Measurements from ENCODE around the gene THADA.

The THADA gene

GRCh38 chr2:43490252-43490786 lies 105.5 kb downstream of the THADA start:
- Histone ChIP-seq H3K9ac (ENCODE audit: low read length) (no peak overlapping the region), H3K4me3 (ENCODE audit: low read length) (no peak overlapping the region), H3K4me1 (ENCODE audit: control insufficient read depth, insufficient read depth, low read length) (peaks cover 31% of the 10 kb centered on the region), H3K9me3 (ENCODE audit: control insufficient read depth, low read length) (no peaks in the 10 kb centered on the region), H3K36me3 (ENCODE audit: control insufficient read depth, insufficient read depth, low read length, severe bottlenecking) (no peaks in the 10 kb centered on the region), H3K27me3 (replicated peaks; ENCODE audit: control insufficient read depth, insufficient read depth, low read length) (no peaks in the 10 kb centered on the region)
- DNase-seq (ENCODE audit: low read depth): no peak

DNA sequence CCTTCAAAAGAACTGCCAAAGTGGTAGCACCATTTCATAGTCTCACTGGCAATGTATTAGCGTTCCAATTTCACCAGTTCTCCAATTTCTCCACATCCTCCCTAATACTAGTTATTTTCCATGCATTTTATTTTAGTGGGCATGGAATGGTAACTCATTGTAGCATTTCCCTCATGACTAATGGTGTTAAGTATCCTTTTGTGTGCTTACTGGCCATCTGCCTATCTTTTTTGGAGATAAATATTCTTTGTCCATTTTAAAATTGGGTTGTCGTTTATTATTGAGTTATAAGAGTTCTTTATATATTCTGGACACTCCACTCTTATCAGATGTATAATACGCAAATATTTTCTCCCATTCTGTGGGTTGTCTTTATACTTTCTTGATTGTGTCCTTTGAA lies 107.1 kb downstream of the THADA start:
- H3K4me3 ChIP-seq (ENCODE audit: low read length): no peak overlapping the region
- H3K36me3 ChIP-seq (ENCODE audit: control insufficient read depth, insufficient read depth, low read length, severe bottlenecking): no peaks in the 10 kb centered on the region
- H3K9ac ChIP-seq (ENCODE audit: low read length): no peak overlapping the region
- H3K9me3 ChIP-seq (ENCODE audit: control insufficient read depth, low read length): no peaks in the 10 kb centered on the region
- DNase-seq (ENCODE audit: low read depth): no peak
- no peaks in the 10 kb centered on the region for H3K27me3 ChIP-seq (replicated peaks; ENCODE audit: control insufficient read depth, insufficient read depth, low read length)
- peaks cover 42% of the 10 kb centered on the region for H3K4me1 ChIP-seq (ENCODE audit: control insufficient read depth, insufficient read depth, low read length)

- Histone ChIP-seq H3K4me1 (ENCODE audit: control insufficient read depth, insufficient read depth, low read length) (peaks cover 59% of the 10 kb centered on the region), H3K9ac (ENCODE audit: low read length) (peak overlapping the region; percentile 85), H3K4me3 (ENCODE audit: low read length) (peak overlapping the region; percentile 17), H3K9me3 (ENCODE audit: control insufficient read depth, low read length) (no peaks in the 10 kb centered on the region), H3K27me3 (replicated peaks; ENCODE audit: control insufficient read depth, insufficient read depth, low read length) (no peaks in the 10 kb centered on the region), H3K36me3 (ENCODE audit: control insufficient read depth, insufficient read depth, low read length, severe bottlenecking) (no peaks in the 10 kb centered on the region)
- peak; percentile 20 for DNase-seq (ENCODE audit: low read depth)
Observed at GRCh38 chr2:43486603-43487002, 109.2 kb downstream of the THADA start.

DNA sequence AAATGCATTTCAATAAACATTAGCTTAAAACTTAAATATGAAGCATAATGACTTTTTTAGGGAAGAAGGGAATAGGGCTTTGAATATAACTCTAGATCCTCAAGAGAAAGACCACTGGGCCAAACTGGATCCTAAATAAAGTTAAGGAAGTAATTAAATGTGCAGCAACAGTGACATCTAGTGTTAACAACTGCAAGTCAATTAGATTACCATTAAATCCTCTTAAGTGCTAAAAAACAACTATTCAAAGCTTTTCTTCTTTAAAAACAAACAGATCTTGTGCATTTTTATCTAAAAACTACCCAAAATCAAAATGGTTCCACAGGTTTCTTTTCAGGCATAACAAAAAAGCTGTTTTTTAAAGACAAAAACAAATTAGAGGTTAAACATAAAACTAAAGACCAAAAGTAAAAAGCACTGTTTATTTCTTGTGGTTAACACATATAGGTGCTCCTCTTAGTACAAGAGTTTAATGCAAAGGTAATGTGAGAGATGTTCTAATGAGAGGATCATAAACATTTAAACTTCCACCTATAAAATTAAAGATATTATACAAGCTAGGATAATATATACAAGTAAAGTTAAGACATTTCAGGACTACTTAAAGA lies 111.4 kb downstream of the THADA start:
- peak; percentile 91 for DNase-seq (ENCODE audit: low read depth)
- peak overlapping the region; percentile 85 for H3K9ac ChIP-seq (ENCODE audit: low read length)
- peaks cover 50% of the 10 kb centered on the region for H3K4me1 ChIP-seq (ENCODE audit: control insufficient read depth, insufficient read depth, low read length)
- peaks cover 4% of the 10 kb centered on the region for H3K36me3 ChIP-seq (ENCODE audit: control insufficient read depth, insufficient read depth, low read length, severe bottlenecking)
- H3K27me3 ChIP-seq (replicated peaks; ENCODE audit: control insufficient read depth, insufficient read depth, low read length): no peaks in the 10 kb centered on the region
- H3K9me3 ChIP-seq (ENCODE audit: control insufficient read depth, low read length): no peaks in the 10 kb centered on the region
- no peak overlapping the region for H3K4me3 ChIP-seq (ENCODE audit: low read length)

DNA sequence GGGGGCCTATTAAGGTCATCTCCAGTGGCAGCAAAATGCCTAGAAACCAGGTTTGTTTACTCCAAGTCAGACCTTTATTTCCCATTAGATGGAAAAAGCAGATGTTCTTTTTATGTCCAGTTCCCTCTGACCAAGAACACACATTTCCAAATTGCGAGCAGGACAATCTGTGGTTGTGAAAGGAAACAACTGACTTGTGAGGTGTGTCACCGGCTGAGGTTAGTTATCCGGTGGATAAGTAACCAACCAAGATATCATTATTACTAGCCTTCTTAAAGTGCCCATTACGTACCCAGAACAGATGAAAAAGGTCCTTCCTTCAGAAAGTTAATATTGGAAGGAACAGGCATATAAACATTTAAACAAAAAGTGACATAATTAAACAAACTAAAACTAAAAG lies 112.9 kb downstream of the THADA start:
- DNase-seq (ENCODE audit: low read depth): no peak
- Histone ChIP-seq H3K36me3 (ENCODE audit: control insufficient read depth, insufficient read depth, low read length, severe bottlenecking) (peaks cover 4% of the 10 kb centered on the region), H3K4me3 (ENCODE audit: low read length) (no peak overlapping the region), H3K4me1 (ENCODE audit: control insufficient read depth, insufficient read depth, low read length) (peaks cover 57% of the 10 kb centered on the region), H3K9me3 (ENCODE audit: control insufficient read depth, low read length) (no peaks in the 10 kb centered on the region), H3K27me3 (replicated peaks; ENCODE audit: control insufficient read depth, insufficient read depth, low read length) (no peaks in the 10 kb centered on the region), H3K9ac (ENCODE audit: low read length) (peak overlapping the region; percentile 75)

DNA sequence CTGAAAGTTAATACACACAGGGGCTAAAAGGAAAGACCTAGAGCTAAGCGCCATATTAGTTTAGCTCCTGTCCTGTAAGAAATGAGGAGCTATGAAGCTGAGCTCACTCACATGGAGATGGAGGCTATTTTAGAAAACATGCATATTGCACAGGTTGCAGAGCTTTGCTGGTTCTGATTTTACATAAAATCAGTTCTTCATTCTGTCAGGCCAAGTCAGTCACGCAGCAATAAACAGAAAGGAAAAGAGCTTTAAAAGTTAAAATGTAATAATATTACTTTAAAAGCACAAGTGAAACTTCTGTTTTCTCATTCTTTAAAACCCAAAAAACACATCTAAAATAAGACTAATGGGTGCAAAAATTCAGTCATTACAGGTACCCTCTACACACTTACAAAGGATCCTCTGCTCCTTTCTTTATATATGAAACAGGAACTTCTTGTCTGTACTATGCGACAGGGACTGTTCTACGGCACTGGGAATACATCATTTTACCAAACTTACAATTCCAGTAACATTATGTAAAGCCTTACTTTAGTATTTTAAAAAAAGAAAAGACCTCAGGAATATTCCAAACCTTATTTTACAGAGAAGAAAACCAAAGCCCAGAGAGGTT lies 113.8 kb downstream of the THADA start:
- H3K4me1 ChIP-seq (ENCODE audit: control insufficient read depth, insufficient read depth, low read length): peaks cover 52% of the 10 kb centered on the region
- no peaks in the 10 kb centered on the region for H3K9me3 ChIP-seq (ENCODE audit: control insufficient read depth, low read length)
- H3K4me3 ChIP-seq (ENCODE audit: low read length): no peak overlapping the region
- DNase-seq (ENCODE audit: low read depth): no peak
- H3K27me3 ChIP-seq (replicated peaks; ENCODE audit: control insufficient read depth, insufficient read depth, low read length): no peaks in the 10 kb centered on the region
- peak overlapping the region; percentile 75 for H3K9ac ChIP-seq (ENCODE audit: low read length)
- peaks cover 4% of the 10 kb centered on the region for H3K36me3 ChIP-seq (ENCODE audit: control insufficient read depth, insufficient read depth, low read length, severe bottlenecking)

- H3K9ac ChIP-seq (ENCODE audit: low read length): no peak overlapping the region
- H3K27me3 ChIP-seq (replicated peaks; ENCODE audit: control insufficient read depth, insufficient read depth, low read length): no peaks in the 10 kb centered on the region
- no peaks in the 10 kb centered on the region for H3K9me3 ChIP-seq (ENCODE audit: control insufficient read depth, low read length)
- no peak overlapping the region for H3K4me3 ChIP-seq (ENCODE audit: low read length)
- H3K36me3 ChIP-seq (ENCODE audit: control insufficient read depth, insufficient read depth, low read length, severe bottlenecking): peaks cover 4% of the 10 kb centered on the region
- H3K4me1 ChIP-seq (ENCODE audit: control insufficient read depth, insufficient read depth, low read length): peaks cover 40% of the 10 kb centered on the region
- DNase-seq (ENCODE audit: low read depth): peak; percentile 53
Observed at GRCh38 chr2:43480874-43481273, 115.0 kb downstream of the THADA start.

DNA sequence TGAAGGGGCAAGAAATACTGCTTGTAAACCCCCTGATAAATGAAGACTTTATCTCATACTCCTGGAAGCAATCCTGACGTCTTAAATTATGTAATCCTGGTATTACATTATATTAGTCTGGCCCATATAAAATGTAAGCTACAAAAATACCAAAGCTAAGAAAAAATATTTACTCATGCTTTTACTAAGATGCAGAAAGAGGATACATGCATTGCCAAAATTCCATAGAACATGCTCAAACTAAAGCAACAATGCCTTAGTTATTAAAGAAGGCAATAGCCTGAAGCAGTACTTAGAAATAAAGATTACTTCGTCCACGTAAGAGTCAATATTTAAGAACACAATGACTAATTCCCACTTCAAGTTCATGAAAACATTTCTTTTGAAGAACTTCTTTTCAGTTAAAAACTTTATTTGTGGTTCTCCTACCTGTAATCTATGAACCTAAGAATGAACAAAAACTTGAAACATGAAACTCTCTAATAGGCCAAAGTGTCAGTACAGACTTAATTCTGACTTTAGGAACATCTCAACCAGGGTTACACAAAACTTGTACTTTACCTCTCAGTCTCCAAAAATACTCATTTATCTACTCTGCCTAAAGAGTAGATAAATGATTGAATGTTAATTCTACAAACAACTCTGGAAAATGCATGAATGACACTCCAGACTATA lies 117.3 kb downstream of the THADA start:
- no peak overlapping the region for H3K9ac ChIP-seq (ENCODE audit: low read length)
- no peak overlapping the region for H3K4me3 ChIP-seq (ENCODE audit: low read length)
- peaks cover 24% of the 10 kb centered on the region for H3K4me1 ChIP-seq (ENCODE audit: control insufficient read depth, insufficient read depth, low read length)
- no peaks in the 10 kb centered on the region for H3K9me3 ChIP-seq (ENCODE audit: control insufficient read depth, low read length)
- H3K36me3 ChIP-seq (ENCODE audit: control insufficient read depth, insufficient read depth, low read length, severe bottlenecking): peaks cover 4% of the 10 kb centered on the region
- peak; percentile 72 for DNase-seq (ENCODE audit: low read depth)
- H3K27me3 ChIP-seq (replicated peaks; ENCODE audit: control insufficient read depth, insufficient read depth, low read length): no peaks in the 10 kb centered on the region

DNA sequence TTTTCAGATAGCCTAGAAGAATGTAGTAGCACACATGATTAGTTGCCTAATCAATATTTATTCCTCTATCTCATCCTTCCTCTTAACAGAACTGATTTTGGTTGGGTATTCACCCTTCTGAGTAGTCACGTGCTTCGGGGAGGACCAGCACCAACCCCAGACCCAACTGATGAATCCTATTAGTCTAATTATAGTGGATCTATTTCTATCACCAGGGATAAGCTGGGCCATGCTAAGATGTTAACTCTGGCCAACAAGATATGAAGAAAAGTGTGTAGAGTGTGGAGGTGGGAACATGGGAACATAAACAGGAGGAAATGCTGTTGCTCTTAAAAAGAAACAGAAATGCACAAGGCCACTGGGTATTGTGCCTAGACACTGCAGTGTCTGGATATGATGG lies 119.9 kb downstream of the THADA start:
- Histone ChIP-seq H3K4me3 (ENCODE audit: low read length) (no peak overlapping the region), H3K9me3 (ENCODE audit: control insufficient read depth, low read length) (peaks cover 7% of the 10 kb centered on the region), H3K4me1 (ENCODE audit: control insufficient read depth, insufficient read depth, low read length) (peaks cover 7% of the 10 kb centered on the region), H3K27me3 (replicated peaks; ENCODE audit: control insufficient read depth, insufficient read depth, low read length) (no peaks in the 10 kb centered on the region), H3K9ac (ENCODE audit: low read length) (no peak overlapping the region), H3K36me3 (ENCODE audit: control insufficient read depth, insufficient read depth, low read length, severe bottlenecking) (peaks cover 14% of the 10 kb centered on the region)
- DNase-seq (ENCODE audit: low read depth): no peak

DNA sequence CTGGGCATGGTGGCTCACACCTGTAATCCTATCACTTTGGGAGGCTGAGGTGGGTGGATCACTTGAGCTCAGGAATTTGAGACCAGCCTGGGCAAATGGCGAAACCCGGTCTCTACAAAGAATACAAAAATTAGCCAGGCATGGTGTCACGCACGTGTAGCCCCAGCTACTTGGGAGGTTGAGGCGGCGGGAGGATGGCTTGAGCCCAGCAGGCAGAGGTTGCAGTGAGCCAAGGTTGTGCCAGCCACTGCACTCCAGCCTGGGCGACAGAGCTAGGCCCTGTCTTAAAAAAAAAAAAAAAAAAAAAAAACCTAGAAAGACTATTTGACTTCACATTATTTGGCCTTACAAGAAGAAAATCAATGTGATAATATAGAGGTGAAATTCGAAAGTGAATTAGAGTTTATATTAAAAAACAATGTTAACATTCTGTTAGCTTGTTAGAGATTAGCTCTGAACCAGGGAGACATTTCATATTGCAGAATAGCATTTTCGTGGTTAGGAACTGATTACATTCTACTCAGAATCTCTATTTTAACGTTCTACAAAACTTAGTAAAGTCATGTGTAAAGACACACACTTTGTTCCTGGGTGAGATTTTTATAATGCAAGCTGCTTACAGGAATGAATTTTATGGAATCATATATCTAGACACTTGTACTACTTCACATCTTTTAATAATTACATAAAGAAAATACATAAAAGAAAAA lies 120.5 kb downstream of the THADA start:
- Histone ChIP-seq H3K9me3 (ENCODE audit: control insufficient read depth, low read length) (peaks cover 7% of the 10 kb centered on the region), H3K4me3 (ENCODE audit: low read length) (no peak overlapping the region), H3K27me3 (replicated peaks; ENCODE audit: control insufficient read depth, insufficient read depth, low read length) (no peaks in the 10 kb centered on the region), H3K4me1 (ENCODE audit: control insufficient read depth, insufficient read depth, low read length) (peaks cover 7% of the 10 kb centered on the region), H3K36me3 (ENCODE audit: control insufficient read depth, insufficient read depth, low read length, severe bottlenecking) (peaks cover 18% of the 10 kb centered on the region), H3K9ac (ENCODE audit: low read length) (no peak overlapping the region)
- DNase-seq (ENCODE audit: low read depth): no peak

DNA sequence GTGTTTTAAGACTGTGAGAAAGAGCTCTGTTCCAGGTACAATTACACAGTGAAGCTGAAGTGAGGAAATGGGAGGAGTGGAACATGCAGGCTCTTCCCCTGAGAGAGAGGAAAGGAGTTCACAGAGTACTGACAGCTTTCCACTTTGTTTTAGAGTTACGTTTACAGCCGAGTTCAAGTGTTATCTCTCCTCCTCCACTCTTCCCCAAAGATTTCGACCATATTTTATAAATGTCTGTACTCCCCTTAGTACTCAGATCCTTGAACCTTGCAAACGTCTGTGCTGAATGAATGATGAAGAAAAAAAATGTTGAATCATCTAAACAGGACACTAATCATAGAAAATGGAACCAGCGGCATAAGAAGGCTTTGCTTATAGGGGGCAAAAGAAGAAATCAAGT lies 121.6 kb downstream of the THADA start:
- peaks cover 14% of the 10 kb centered on the region for H3K36me3 ChIP-seq (ENCODE audit: control insufficient read depth, insufficient read depth, low read length, severe bottlenecking)
- no peak overlapping the region for H3K9ac ChIP-seq (ENCODE audit: low read length)

More for the DNA sequence above, 121.6 kb downstream of the THADA start:
- peaks cover 7% of the 10 kb centered on the region for H3K9me3 ChIP-seq (ENCODE audit: control insufficient read depth, low read length)
- H3K27me3 ChIP-seq (replicated peaks; ENCODE audit: control insufficient read depth, insufficient read depth, low read length): no peaks in the 10 kb centered on the region
- no peak overlapping the region for H3K4me3 ChIP-seq (ENCODE audit: low read length)
- no peak for DNase-seq (ENCODE audit: low read depth)
- H3K4me1 ChIP-seq (ENCODE audit: control insufficient read depth, insufficient read depth, low read length): peaks cover 7% of the 10 kb centered on the region
